Central memory CD8-positive, alpha-beta T cell (primary cell): ENCODE results near the gene ATP13A2.

Experiments
- ATAC-seq: fragments of 150-1000 bp; cut with Tn5 transposase; replicated peaks from 2 replicates; pipeline ENCODE4 v1.10.0; 2022; ENCODE audit warnings: mild to moderate bottlenecking, moderate FRiP score, moderate number of reproducible peaks; ENCODE audit not compliant: poor library complexity, severe bottlenecking; ENCODE audit errors: extremely low read depth
- DNase-seq, 2 donors: peaks; one replicate each; pipeline ENCODE4 v3.0.0; 2021; ENCODE audit warnings: low spot score in 2 of 2
- H3K27ac Mint-ChIP-seq: one replicate; pipeline ENCODE4 v1.8.0; 2022; ENCODE audit warnings: low read depth, mild to moderate bottlenecking, moderate library complexity, mixed read lengths
- H3K27me3 Mint-ChIP-seq: one replicate; pipeline ENCODE4 v1.8.0; 2022; ENCODE audit warnings: mixed read lengths
- H3K36me3 Mint-ChIP-seq: one replicate; pipeline ENCODE4 v1.8.0; 2022; ENCODE audit warnings: mild to moderate bottlenecking, moderate library complexity, mixed read lengths; ENCODE audit not compliant: insufficient read depth
- H3K4me1 Mint-ChIP-seq: one replicate; pipeline ENCODE4 v1.8.0; 2022; ENCODE audit warnings: mixed read lengths
- H3K4me3 Mint-ChIP-seq: one replicate; pipeline ENCODE4 v1.8.0; 2022; ENCODE audit warnings: mild to moderate bottlenecking, moderate library complexity, mixed read lengths
- H3K9me3 Mint-ChIP-seq: one replicate; pipeline ENCODE4 v1.8.0; 2022; ENCODE audit warnings: mixed read lengths

Gene ATP13A2, protein sequence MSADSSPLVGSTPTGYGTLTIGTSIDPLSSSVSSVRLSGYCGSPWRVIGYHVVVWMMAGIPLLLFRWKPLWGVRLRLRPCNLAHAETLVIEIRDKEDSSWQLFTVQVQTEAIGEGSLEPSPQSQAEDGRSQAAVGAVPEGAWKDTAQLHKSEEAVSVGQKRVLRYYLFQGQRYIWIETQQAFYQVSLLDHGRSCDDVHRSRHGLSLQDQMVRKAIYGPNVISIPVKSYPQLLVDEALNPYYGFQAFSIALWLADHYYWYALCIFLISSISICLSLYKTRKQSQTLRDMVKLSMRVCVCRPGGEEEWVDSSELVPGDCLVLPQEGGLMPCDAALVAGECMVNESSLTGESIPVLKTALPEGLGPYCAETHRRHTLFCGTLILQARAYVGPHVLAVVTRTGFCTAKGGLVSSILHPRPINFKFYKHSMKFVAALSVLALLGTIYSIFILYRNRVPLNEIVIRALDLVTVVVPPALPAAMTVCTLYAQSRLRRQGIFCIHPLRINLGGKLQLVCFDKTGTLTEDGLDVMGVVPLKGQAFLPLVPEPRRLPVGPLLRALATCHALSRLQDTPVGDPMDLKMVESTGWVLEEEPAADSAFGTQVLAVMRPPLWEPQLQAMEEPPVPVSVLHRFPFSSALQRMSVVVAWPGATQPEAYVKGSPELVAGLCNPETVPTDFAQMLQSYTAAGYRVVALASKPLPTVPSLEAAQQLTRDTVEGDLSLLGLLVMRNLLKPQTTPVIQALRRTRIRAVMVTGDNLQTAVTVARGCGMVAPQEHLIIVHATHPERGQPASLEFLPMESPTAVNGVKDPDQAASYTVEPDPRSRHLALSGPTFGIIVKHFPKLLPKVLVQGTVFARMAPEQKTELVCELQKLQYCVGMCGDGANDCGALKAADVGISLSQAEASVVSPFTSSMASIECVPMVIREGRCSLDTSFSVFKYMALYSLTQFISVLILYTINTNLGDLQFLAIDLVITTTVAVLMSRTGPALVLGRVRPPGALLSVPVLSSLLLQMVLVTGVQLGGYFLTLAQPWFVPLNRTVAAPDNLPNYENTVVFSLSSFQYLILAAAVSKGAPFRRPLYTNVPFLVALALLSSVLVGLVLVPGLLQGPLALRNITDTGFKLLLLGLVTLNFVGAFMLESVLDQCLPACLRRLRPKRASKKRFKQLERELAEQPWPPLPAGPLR

DNA sequence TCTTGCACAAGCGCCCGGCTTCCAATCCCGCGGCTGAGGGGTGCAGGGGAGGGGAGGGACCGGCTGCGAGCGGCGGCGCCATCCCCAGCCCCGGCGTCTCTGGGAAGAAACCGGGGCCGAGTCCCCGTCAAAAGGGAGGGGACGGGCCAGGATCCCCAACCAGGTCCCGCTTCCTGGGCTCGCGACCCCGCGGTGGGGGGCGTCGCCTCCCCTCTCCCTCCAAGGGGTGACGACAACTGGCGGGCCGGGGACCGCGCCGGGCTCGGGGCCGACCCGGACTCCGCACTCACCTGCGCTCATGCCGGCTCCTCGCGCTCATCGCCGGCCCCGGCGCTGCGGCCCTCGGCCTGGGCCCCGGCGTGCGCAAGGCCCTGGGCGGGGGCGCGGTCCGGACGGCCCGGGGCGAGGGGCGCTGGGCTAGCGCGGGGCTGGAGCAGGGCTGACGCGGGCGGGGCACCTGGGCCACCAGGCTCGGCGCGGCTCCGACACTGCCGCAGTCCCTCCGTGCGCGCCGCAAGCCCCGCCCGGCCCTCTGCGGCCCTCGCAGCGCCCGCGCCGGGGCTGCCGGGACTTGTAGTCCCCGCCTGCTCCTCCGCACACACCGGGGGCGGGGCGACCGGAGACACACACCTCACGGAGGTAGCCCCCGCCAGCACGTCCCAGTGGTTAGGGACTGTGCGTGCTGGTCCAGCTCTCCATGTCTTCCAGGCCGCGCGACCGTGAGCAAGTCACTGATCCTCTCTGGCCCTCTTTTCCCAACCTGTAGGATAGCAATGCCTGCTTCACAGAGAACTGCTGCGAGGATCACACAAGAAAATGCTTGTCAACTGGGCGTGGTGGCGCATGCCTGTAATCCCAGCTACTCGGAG lies at the start of gene ATP13A2:
Gene ATP13A2 (minus strand): TSS at position 490 of the 869 bp plus-strand sequence. CDS start 190 bp downstream, at position 300.
- Mint-ChIP-seq H3K27me3 (no peaks in the 10 kb centered on the region), H3K27ac (no peak within 1 kb of the TSS), H3K36me3 (peaks cover 6% of the 10 kb centered on the region), H3K4me1 (peaks cover 16% of the 10 kb centered on the region), H3K9me3 (no peaks in the 10 kb centered on the region), H3K4me3 (peak within 1 kb of the TSS; percentile 81)
- ATAC-seq (peak; percentile 99), DNase-seq (peak; percentile 53 to 67)

GRCh38 chr1:17061486-17061885 lies 49.8 kb upstream of the ATP13A2 start:
- H3K36me3 Mint-ChIP-seq, result no peaks in the 10 kb centered on the region
- H3K27me3 Mint-ChIP-seq, result peaks cover 20% of the 10 kb centered on the region
- no peak for ATAC-seq
- no peak overlapping the region for H3K4me3 Mint-ChIP-seq
- DNase-seq, result no peak
- H3K9me3 Mint-ChIP-seq, result no peaks in the 10 kb centered on the region
- H3K27ac Mint-ChIP-seq, result no peak overlapping the region
- no peaks in the 10 kb centered on the region for H3K4me1 Mint-ChIP-seq

- Mint-ChIP-seq H3K36me3 (no peaks in the 10 kb centered on the region), H3K4me3 (no peak overlapping the region), H3K4me1 (no peaks in the 10 kb centered on the region), H3K27me3 (peaks cover 20% of the 10 kb centered on the region), H3K9me3 (no peaks in the 10 kb centered on the region), H3K27ac (no peak overlapping the region)
- ATAC-seq (no peak), DNase-seq (no peak)
These were observed 48.6 kb upstream of the ATP13A2 start for GRCh38 chr1:17060306-17060749.

- Mint-ChIP-seq H3K4me1 (no peaks in the 10 kb centered on the region), H3K9me3 (no peaks in the 10 kb centered on the region), H3K27me3 (peaks cover 20% of the 10 kb centered on the region), H3K27ac (no peak overlapping the region), H3K4me3 (no peak overlapping the region), H3K36me3 (no peaks in the 10 kb centered on the region)
- DNase-seq (no peak), ATAC-seq (peak; percentile 49)
These were observed 47.9 kb upstream of the ATP13A2 start for GRCh38 chr1:17059391-17060305.

GRCh38 chr1:17056551-17056950 lies 44.8 kb upstream of the ATP13A2 start:
- Mint-ChIP-seq H3K9me3 (no peaks in the 10 kb centered on the region), H3K4me3 (no peak overlapping the region), H3K27ac (no peak overlapping the region)

DNA sequence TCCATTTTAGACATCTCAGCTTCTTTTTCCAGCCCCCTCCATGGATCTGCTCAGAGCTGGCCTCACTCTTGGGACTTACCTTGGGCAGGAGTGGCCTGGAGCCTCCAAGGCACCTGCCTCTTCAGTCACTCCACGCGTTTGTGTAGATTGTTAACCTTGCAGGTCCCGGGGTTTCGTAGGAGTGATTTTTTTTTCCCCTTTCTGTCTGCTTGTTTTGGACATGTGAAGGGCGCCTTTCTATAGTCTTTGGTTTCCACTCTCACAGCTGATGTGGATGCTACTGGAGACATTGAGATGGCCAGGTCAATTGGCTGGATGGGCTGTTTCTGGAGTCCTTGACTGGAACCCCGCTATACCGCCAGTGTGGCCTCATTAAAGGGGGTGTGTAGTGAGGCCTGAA lies 44.1 kb upstream of the ATP13A2 start:
- H3K27me3 Mint-ChIP-seq, result peaks cover 20% of the 10 kb centered on the region
- H3K4me1 Mint-ChIP-seq, result peaks cover 19% of the 10 kb centered on the region
- ATAC-seq, result no peak
- DNase-seq, result no peak
- H3K9me3 Mint-ChIP-seq, result no peaks in the 10 kb centered on the region
- H3K36me3 Mint-ChIP-seq, result peaks cover 13% of the 10 kb centered on the region
- no peak overlapping the region for H3K4me3 Mint-ChIP-seq
- no peak overlapping the region for H3K27ac Mint-ChIP-seq

More at GRCh38 chr1:17056551-17056950, 44.8 kb upstream of the ATP13A2 start:
- Mint-ChIP-seq H3K4me1 (peaks cover 13% of the 10 kb centered on the region), H3K36me3 (peaks cover 5% of the 10 kb centered on the region), H3K27me3 (peaks cover 20% of the 10 kb centered on the region)
- DNase-seq (no peak), ATAC-seq (no peak)

DNA sequence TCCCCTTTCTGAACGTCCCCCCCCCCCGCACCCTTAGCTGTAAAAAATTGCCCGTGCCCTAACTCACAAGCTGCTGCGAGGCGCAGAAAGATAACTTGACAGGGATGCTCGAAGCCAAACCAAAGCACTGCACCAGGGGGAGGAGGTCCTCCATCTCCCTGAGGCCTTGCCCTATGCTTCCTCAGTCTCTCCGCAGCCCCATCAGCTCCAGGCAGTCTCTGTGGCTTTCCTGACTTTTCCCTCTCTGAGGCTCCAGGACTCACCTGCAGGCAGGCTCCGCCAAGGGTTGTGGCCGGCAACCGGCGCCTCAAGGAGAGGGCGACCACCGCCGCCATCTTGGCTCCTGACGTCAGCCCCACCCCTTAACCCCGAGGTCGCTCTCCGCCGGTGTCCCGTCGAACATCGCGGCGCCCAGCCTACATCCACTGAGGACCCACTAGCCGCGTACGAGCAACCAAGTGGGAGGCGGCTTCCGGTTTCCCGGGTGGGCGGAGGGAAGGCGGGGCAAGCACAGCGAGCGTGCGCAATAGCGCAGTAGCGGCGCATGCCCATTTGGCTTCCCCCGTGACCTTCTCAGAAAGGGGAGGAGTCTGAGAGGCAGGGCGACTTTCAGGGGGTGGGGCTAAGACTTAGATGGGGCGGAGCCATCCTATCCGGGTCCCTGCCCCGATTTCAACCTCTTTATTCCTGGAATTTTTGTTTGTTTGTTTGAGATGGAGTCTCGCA lies 42.1 kb upstream of the ATP13A2 start, which contains the start of gene SDHB:
Gene SDHB (minus strand): TSS at position 348 of the 726 bp plus-strand sequence. CDS start 13 bp downstream, at position 335.
- Mint-ChIP-seq H3K36me3 (peaks cover 26% of the 10 kb centered on the region), H3K4me3 (peak within 1 kb of the TSS; percentile 98)

GRCh38 chr1:17053086-17053684 lies 41.5 kb upstream of the ATP13A2 start:
- H3K27ac Mint-ChIP-seq, result peak overlapping the region; percentile 96
- peak overlapping the region; percentile 98 for H3K4me3 Mint-ChIP-seq
- peaks cover 6% of the 10 kb centered on the region for H3K27me3 Mint-ChIP-seq
- H3K36me3 Mint-ChIP-seq, result peaks cover 26% of the 10 kb centered on the region
- peaks cover 20% of the 10 kb centered on the region for H3K4me1 Mint-ChIP-seq
- H3K9me3 Mint-ChIP-seq, result no peaks in the 10 kb centered on the region
- DNase-seq (no peak), ATAC-seq (no peak)

More for the DNA sequence above, 42.1 kb upstream of the ATP13A2 start, which contains the start of gene SDHB:
- H3K27me3 Mint-ChIP-seq, result peaks cover 12% of the 10 kb centered on the region
- peak; percentile 100 for DNase-seq
- H3K4me1 Mint-ChIP-seq, result peaks cover 19% of the 10 kb centered on the region
- peak within 1 kb of the TSS; percentile 96 for H3K27ac Mint-ChIP-seq
- ATAC-seq, result peak; percentile 100
- no peaks in the 10 kb centered on the region for H3K9me3 Mint-ChIP-seq

DNA sequence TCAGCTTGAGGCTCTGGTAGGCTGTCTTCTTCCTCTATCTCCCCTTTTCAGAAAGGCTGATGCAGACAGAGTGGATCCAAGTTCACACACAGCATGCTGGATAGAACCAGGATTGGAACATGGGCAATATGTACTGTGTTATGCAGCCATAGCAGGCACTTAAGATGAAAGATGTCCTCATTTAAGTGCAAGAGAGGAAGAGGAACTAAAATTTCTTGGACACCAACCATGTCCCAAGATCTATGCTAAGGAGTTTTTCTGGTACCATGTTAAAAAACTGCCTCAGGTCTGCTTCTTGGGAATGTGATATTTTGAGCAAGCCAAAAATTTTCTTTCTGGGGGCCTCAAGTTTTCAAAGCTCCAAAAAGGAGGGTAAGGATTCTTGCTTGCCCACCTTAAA lies 40.9 kb upstream of the ATP13A2 start:
- no peak for ATAC-seq
- Mint-ChIP-seq H3K27ac (no peak overlapping the region), H3K27me3 (peaks cover under 1% of the 10 kb centered on the region), H3K4me3 (peak overlapping the region; percentile 98), H3K9me3 (no peaks in the 10 kb centered on the region), H3K36me3 (peaks cover 28% of the 10 kb centered on the region), H3K4me1 (peaks cover 25% of the 10 kb centered on the region)
- DNase-seq, result no peak

- peaks cover 30% of the 10 kb centered on the region for H3K36me3 Mint-ChIP-seq
- DNase-seq (no peak), ATAC-seq (no peak)
- no peaks in the 10 kb centered on the region for H3K9me3 Mint-ChIP-seq
- H3K27ac Mint-ChIP-seq, result no peak overlapping the region
- no peak overlapping the region for H3K4me3 Mint-ChIP-seq
- peaks cover 25% of the 10 kb centered on the region for H3K4me1 Mint-ChIP-seq
- no peaks in the 10 kb centered on the region for H3K27me3 Mint-ChIP-seq
These were observed 40.3 kb upstream of the ATP13A2 start for GRCh38 chr1:17052038-17052437.
